Adrenal gland (tissue), 12 donors: ENCODE data around the gene EDARADD. TPM values are rescaled to one million over a fixed set of nuclear protein-coding genes. Genes with fewer than 3 reads are reported as not detected.
A peak's percentile ranks its signal among the peaks of the same experiment; 100 is the strongest.

Experiments
- DNase-seq, 7 donors: peaks; one replicate each; pipeline ENCODE4 v3.0.0-alpha.2; 2019 to 2020
- H3K27ac ChIP-seq, 5 donors: fragments of 200-600 bp; sonication (generic) in 4 of 5; 1 replicate in 3 of 5; 2 replicates in 2 of 5; pipeline versions ENCODE4 v1.5.1 to v1.8.0; 2016 to 2020; ENCODE audit warnings: mild to moderate bottlenecking in 1 of 5
- H3K27me3 ChIP-seq: fragments of 200-600 bp; 2 replicates; pipeline ENCODE4 v1.8.0; 2021
- H3K36me3 ChIP-seq, 2 donors: fragments of 200-600 bp; replicated peaks in 1 of 2; 1 replicate in 1 of 2; 2 replicates in 1 of 2; pipeline versions ENCODE4 v1.5.1 to v1.8.0; 2018 to 2022
- H3K4me1 ChIP-seq, 2 donors: fragments of 200-600 bp; replicated peaks in 1 of 2; 1 replicate in 1 of 2; 2 replicates in 1 of 2; pipeline versions ENCODE4 v1.5.1 to v1.8.0; 2018 to 2021
- H3K4me3 ChIP-seq, 4 donors: fragments of 200-600 bp; sonication (generic) in 3 of 4; one replicate each; pipeline ENCODE4 v1.5.1; 2016 to 2018
- H3K9me3 ChIP-seq, 3 donors: fragments of 200-600 bp; sonication (generic) in 1 of 3; replicated peaks in 1 of 3; 1 replicate in 2 of 3; 2 replicates in 1 of 3; pipeline versions ENCODE4 v1.5.1 to v1.8.0; 2016 to 2021
- CTCF ChIP-seq, 6 experiments: fragments of 450-650 bp in 4 of 6; fragments of 200-600 bp in 2 of 6; sonication (generic) in 1 of 6; IDR thresholded peaks; 1 replicate in 5 of 6; 2 replicates in 1 of 6; pipeline versions ENCODE4 v1.5.1 to v1.8.0; 2016 to 2021; ENCODE audit warnings: antibody characterized with exemption in 6 of 6, mild to moderate bottlenecking in 2 of 6, moderate library complexity in 1 of 6
- POLR2A ChIP-seq, 2 donors: fragments of 450-650 bp; IDR thresholded peaks; one replicate each; pipeline ENCODE4 v1.6.1; 2017; ENCODE audit warnings: antibody characterized with exemption in 2 of 2, mild to moderate bottlenecking in 2 of 2, moderate library complexity in 1 of 2
- WGBS, 4 donors: extraction: QIAGEN DNeasy Blood & Tissue Kit in 2 of 4; methylation state at CpG; one replicate each; pipeline versions ENCODE4 v1.1.5 to v1.1.7; 2013 to 2017; 5-methylcytosine and 5-hydroxymethylcytosine counted together
- intact Hi-C, 2 donors: fragments of 100-400 bp; cut with DNase I; formaldehyde crosslinking; loops; one replicate each; pipeline versions ENCODE4 v1.14.1 to v1.15.0; 2022 to 2023
- polyA plus RNA-seq, 3 donors: library from polyadenylated mRNA; stranded (reverse); fragments of 200-250 nt in 2 of 3; fragments of 350-450 nt in 1 of 3; fragmentation: Illumina TruSeq in 1 of 3; extraction: RNeasy Lipid Tissue Mini Kit (QIAGEN cat#74804) in 1 of 3; gene quantifications; one replicate each; pipeline ENCODE4 v1.2.3, GENCODE V29; 2013 to 2014
- total RNA-seq, 9 donors: library from RNA; depleted of rRNA in 4 of 9; stranded (reverse); fragments of >200 nt in 4 of 9; fragments of 120-200 nt in 1 of 9; fragmentation: NEBNext Ultra II Directional in 1 of 9; extraction: Animal tissue kit (Norgen Biotek cat#: 25700) in 1 of 9; gene quantifications; one replicate each; pipeline versions ENCODE4 v1.1.0 to v1.2.4, GENCODE V29; 2013 to 2023
- donor health status: healthy with polysubstance abuse.
- donor health status: Bipolar disorder and iron deficiency.
- donor health status: DM: yes; HTN: yes; CAD: no.
- donor health status: DM: no; HTN: no; CAD: no.
- donor health status: DM: no; HTN: no; CAD: no.
- donor health status: DM: yes; HTN: yes; CAD: no.

Gene EDARADD
- total and polyA plus RNA-seq, 12 donors: 0.03 to 1.2 (median 0.27) TPM; not detected in 1

GRCh38 chr1:236394879-236395229 lies 768 bp downstream of the EDARADD start:
- no peak for TF ChIP-seq POLR2A (IDR thresholded peaks at IDR 0.05)
- TF ChIP-seq CTCF (IDR thresholded peaks at IDR 0.05): no peak
- H3K4me3 ChIP-seq: peak overlapping the region in 2 of 4 donors; percentile 29 to 63
- DNase-seq: no peak
- H3K9me3 ChIP-seq: no peaks in the 10 kb centered on the region
- no peak overlapping the region for H3K27ac ChIP-seq
- WGBS, 4 donors: 4 to 11% (median 6%) methylated on average over 7 to 17 of the region's 17 CpGs
- H3K27me3 ChIP-seq: peaks cover 20% of the 10 kb centered on the region
- intact Hi-C loops: no loop called here
- H3K4me1 ChIP-seq: peaks cover 0 to 13% of the 10 kb centered on the region in 2 donors
- H3K36me3 ChIP-seq: no peaks in the 10 kb centered on the region

GRCh38 chr1:236395230-236395946 lies 1.3 kb downstream of the EDARADD start:
- no peak for TF ChIP-seq POLR2A (IDR thresholded peaks at IDR 0.05)
- TF ChIP-seq CTCF (IDR thresholded peaks at IDR 0.05): no peak
- Histone ChIP-seq H3K9me3 (no peaks in the 10 kb centered on the region), H3K27ac (no peak overlapping the region), H3K36me3 (no peaks in the 10 kb centered on the region), H3K27me3 (peaks cover 20% of the 10 kb centered on the region), H3K4me1 (peaks cover 0 to 13% of the 10 kb centered on the region in 2 donors), H3K4me3 (peak overlapping the region in 2 of 4 donors; percentile 29 to 63)
- intact Hi-C loops: no loop called here
- 0 to 1% (median 0%) methylated on average over 41 to 86 of the region's 86 CpGs for WGBS, 4 donors
- DNase-seq: peak in 1 of 7 donors; percentile 4

DNA sequence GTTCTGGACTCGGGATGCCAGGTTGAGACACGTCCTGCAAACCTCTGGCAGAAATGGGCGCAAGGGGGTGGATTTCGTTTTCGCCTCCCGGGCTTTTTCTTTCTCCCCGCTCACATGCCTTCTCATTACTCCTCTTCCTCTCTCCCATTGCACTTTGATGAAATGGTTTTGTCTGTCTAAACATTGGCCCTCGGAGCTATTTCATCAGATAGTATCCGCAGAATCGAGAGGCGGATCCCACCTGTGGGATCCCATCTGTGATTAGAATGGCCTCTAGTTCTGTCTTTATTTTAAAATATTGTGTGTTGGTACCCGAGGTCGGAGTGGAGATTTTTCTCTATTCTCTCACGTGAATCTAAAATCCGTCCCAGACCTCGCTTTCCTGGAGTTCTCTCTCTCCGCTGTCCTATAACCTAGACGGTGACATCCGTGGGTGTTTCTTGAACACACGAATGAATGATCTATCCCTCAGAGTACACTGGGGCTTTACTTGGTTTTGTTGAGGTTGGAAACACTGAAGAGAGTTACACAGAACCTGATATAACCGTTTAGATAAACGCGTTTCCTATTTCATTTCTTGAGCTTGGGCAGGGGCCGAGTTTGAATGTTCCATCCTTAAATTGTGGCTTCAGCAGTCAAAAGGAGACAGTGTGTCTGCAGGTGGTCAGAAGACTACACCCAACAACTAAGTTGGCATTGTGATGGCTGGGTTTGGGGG lies 2.0 kb downstream of the EDARADD start:
- H3K27ac ChIP-seq: no peak overlapping the region
- peaks cover 0 to 13% of the 10 kb centered on the region in 2 donors for H3K4me1 ChIP-seq
- intact Hi-C loops: no loop called here
- H3K36me3 ChIP-seq: no peaks in the 10 kb centered on the region
- 16 to 22% (median 17%) methylated on average over 23 to 24 of the region's 24 CpGs for whole genome bisulfite sequencing, 4 donors
- no peak for DNase-seq
- H3K9me3 ChIP-seq: no peaks in the 10 kb centered on the region
- TF ChIP-seq CTCF (IDR thresholded peaks at IDR 0.05) (no peak), POLR2A (IDR thresholded peaks at IDR 0.05) (no peak)
- peaks cover 17% of the 10 kb centered on the region for H3K27me3 ChIP-seq
- peak overlapping the region in 2 of 4 donors; percentile 29 to 63 for H3K4me3 ChIP-seq

- H3K36me3 ChIP-seq: no peaks in the 10 kb centered on the region
- H3K27me3 ChIP-seq: peaks cover 14% of the 10 kb centered on the region
- intact Hi-C loops: no loop called here
- no peak for DNase-seq
- no peak for TF ChIP-seq CTCF (IDR thresholded peaks at IDR 0.05)
- no peak for TF ChIP-seq POLR2A (IDR thresholded peaks at IDR 0.05)
- 72 to 85% (median 79%) methylated on average over 2 of the region's 2 CpGs for WGBS, 4 donors
- no peak overlapping the region for H3K4me3 ChIP-seq
- no peaks in the 10 kb centered on the region for H3K9me3 ChIP-seq
- peaks cover 0 to 13% of the 10 kb centered on the region in 2 donors for H3K4me1 ChIP-seq
- H3K27ac ChIP-seq: no peak overlapping the region
Measured at GRCh38 chr1:236396665-236397043, 2.6 kb downstream of the EDARADD start.
